Skeletal muscle satellite cell (primary cell): ENCODE data around the gene LBH.
A peak's percentile ranks its signal among the peaks of the same experiment; 100 is the strongest.
"Not testable (repeated sequence)": the region's sequence is repeated elsewhere in the genome, so short reads cannot be mapped to it uniquely, and the experiment has no call there.

Source experiments
- H3K27me3 ChIP-seq: 2 replicates; pipeline ENCODE4 v1.7.0; 2013; ENCODE audit warnings: low read length; ENCODE audit not compliant: control insufficient read depth, insufficient read depth
- H3K36me3 ChIP-seq: 2 replicates; pipeline ENCODE4 v1.7.0; 2013; ENCODE audit warnings: mild to moderate bottlenecking, control low read depth, low read length; ENCODE audit not compliant: insufficient read depth
- H3K4me1 ChIP-seq: 2 replicates; pipeline ENCODE4 v1.7.0; 2013; ENCODE audit warnings: low read length; ENCODE audit not compliant: control insufficient read depth, insufficient read depth
- H3K4me2 ChIP-seq: 2 replicates; pipeline ENCODE4 v1.7.0; 2013; ENCODE audit warnings: mild to moderate bottlenecking, low read length
- H3K4me3 ChIP-seq: 2 replicates; pipeline ENCODE4 v1.7.0; 2013; ENCODE audit warnings: low read length
- H3K9ac ChIP-seq: 2 replicates; pipeline ENCODE4 v1.7.0; 2013; ENCODE audit warnings: mild to moderate bottlenecking, low read depth, low read length, moderate library complexity
- H3K9me3 ChIP-seq: replicated peaks from 2 replicates; pipeline ENCODE4 v1.7.0; 2013; ENCODE audit warnings: mild to moderate bottlenecking, control low read depth, low read length

Gene LBH

GRCh38 chr2:30261695-30262211, 30.4 kb downstream of the LBH start:
- Histone ChIP-seq H3K9ac (no peak overlapping the region), H3K4me1 (peaks cover 13% of the 10 kb centered on the region)

GRCh38 chr2:30262716-30263309, 31.5 kb downstream of the LBH start:
- H3K36me3 ChIP-seq, result peaks cover 11% of the 10 kb centered on the region
- H3K27me3 ChIP-seq, result no peaks in the 10 kb centered on the region
- no peak overlapping the region for H3K4me2 ChIP-seq

More at GRCh38 chr2:30261695-30262211, 30.4 kb downstream of the LBH start:
- no peak overlapping the region for H3K4me2 ChIP-seq
- H3K4me3 ChIP-seq, result no peak overlapping the region
- H3K9me3 ChIP-seq, result no peaks in the 10 kb centered on the region
- peaks cover 11% of the 10 kb centered on the region for H3K36me3 ChIP-seq
- H3K27me3 ChIP-seq, result no peaks in the 10 kb centered on the region

GRCh38 chr2:30264274-30264673, 32.9 kb downstream of the LBH start:
- H3K36me3 ChIP-seq, result peaks cover 7% of the 10 kb centered on the region
- H3K4me3 ChIP-seq, result no peak overlapping the region
- H3K9ac ChIP-seq, result no peak overlapping the region
- peaks cover 14% of the 10 kb centered on the region for H3K4me1 ChIP-seq
- no peaks in the 10 kb centered on the region for H3K9me3 ChIP-seq
- no peaks in the 10 kb centered on the region for H3K27me3 ChIP-seq
- H3K4me2 ChIP-seq, result no peak overlapping the region

More at GRCh38 chr2:30262716-30263309, 31.5 kb downstream of the LBH start:
- H3K9ac ChIP-seq, result no peak overlapping the region
- no peak overlapping the region for H3K4me3 ChIP-seq
- H3K9me3 ChIP-seq, result no peaks in the 10 kb centered on the region
- H3K4me1 ChIP-seq, result peaks cover 14% of the 10 kb centered on the region

DNA sequence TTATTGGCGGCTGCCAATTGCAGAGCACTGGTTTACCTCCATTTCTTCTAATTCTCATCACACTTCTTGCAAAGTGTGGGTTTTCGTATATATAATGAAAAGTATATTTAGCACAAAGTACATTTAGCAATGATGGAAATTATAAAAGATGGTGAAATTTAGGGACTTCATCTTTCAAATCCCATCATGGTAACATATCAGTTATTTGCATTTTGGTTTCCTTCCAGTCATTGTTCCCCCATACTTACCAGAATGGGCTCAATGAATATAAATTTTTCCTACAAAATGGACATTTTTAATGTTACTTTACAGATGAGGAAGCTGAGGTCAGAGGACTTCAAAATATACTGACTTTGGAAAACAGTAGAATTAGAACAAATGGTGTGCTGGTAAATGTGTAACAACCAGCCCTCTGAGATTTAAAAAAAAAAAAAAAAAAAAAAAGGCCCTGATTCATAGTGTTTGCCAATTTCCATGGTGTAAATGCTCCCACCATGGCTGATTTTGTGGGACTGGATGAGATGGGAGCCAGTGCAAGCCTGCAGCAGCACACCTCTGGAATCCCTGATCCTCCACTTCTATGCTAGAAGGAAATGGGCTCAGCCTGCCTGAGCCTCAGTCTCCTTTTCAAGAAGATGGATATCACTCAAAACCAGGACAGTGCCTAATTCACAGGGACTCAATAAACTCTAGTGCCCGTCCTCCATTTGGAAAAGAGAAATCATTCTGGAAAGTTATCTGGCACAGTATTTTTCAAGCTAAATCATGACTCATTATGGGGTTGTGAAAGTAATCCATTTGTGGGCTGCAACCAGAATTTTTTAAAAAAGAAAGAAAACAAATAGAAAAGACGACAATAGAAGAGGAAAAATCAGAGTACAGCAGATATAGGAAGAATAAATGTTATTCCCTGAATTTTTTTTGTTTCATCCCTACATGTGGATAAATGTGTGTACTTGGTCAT, 34.0 kb downstream of the LBH start:
- H3K4me3 ChIP-seq, result peak overlapping the region; percentile 41
- peak overlapping the region; percentile 55 for H3K9ac ChIP-seq
- H3K27me3 ChIP-seq, result no peaks in the 10 kb centered on the region
- peaks cover 14% of the 10 kb centered on the region for H3K4me1 ChIP-seq
- H3K4me2 ChIP-seq, result peak overlapping the region; percentile 78
- no peaks in the 10 kb centered on the region for H3K9me3 ChIP-seq
- H3K36me3 ChIP-seq, result peaks cover under 1% of the 10 kb centered on the region

DNA sequence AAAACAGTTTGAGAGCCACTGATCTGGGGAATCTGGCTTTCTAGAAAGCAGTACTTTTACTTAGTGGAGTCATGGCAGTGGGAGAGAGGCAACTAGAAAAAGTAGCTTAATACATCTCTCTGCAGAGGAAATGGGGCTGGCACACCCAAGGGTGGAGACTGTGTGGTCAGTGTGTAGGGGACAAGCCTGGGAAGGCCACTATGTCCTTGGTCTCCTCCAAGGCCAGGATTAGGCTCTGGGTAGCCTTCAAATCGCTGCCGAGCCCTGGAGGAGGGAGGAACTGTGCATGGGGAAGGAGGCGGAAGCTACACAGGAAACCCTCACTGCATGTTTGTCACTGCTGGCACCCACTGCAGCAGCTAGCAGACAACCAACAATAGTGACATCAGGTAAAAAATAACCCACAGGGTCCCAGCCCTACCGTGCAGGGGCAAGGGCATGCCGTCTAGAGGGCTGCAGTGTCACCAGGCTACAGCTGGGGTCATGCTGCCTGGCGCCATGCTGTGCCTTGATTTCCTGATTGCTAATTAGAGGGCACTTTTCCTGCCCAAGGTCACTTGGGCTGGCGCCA, 34.8 kb downstream of the LBH start:
- Histone ChIP-seq H3K4me2 (peak overlapping the region; percentile 78), H3K4me1 (peaks cover 14% of the 10 kb centered on the region), H3K27me3 (no peaks in the 10 kb centered on the region), H3K9me3 (no peaks in the 10 kb centered on the region), H3K4me3 (peak overlapping the region; percentile 41), H3K9ac (peak overlapping the region; percentile 55), H3K36me3 (no peaks in the 10 kb centered on the region)

DNA sequence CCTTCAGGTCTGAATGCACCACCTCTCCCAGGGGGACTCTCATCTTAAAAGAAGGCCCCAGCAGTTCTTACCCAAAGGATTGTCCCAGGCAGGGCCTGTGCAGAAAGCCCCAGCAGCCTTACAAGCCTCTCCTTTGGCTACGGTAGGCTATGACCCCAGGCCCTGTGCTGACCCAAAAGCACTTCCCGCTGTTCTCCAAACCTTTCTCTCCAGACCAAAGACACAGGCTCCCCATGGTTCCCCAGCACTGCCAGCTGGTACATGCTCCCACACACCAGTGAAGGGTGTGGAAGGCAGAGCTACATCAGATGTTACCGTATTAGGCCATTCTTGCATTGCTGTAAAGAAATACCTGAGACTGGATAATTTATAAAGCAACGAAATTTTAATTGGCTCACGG, 35.4 kb downstream of the LBH start:
- H3K4me3 ChIP-seq, result no peak overlapping the region
- peaks cover 14% of the 10 kb centered on the region for H3K4me1 ChIP-seq

DNA sequence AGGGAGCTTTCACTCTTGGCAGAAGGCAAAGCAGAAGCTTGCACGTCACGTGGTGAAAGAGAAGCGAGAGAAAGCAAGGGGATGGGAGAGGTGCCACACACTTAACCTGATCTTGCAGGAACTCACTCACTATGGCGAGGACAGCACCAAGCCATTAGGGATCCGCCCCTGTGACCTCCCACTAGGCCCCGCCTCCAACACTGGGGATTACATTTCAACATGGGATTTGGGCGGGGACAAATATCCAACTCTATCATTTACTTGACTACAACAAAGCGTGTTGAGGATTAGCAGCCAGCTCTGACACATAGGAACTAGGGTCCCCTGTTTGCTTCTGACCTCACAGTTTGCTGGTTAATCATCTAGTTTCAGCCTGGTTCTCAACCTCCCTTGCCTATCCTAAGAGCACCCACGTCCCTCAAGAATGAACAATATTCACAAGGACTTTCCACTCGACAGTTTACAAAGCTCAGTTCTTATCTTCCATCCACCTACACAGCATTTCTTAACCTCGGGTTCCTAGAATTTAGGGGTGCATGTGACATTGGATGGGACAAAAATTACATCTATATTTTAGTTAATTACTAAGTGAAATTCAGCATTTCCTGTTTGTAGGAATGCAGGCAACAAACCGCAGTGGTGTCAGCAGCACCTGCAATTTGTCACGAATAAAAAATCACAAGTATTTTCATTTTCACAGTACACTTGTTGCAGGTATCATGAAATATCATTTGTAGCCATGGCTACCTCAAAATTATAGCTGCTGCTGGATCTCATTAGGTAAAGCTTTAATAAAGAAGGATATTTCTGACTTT, 36.0 kb downstream of the LBH start:
- Histone ChIP-seq H3K9me3 (no peaks in the 10 kb centered on the region), H3K4me1 (peaks cover 14% of the 10 kb centered on the region), H3K4me2 (no peak overlapping the region), H3K4me3 (no peak overlapping the region), H3K36me3 (no peaks in the 10 kb centered on the region), H3K9ac (no peak overlapping the region), H3K27me3 (no peaks in the 10 kb centered on the region)

More for the DNA sequence above, 35.4 kb downstream of the LBH start:
- H3K4me2 ChIP-seq, result no peak overlapping the region
- no peaks in the 10 kb centered on the region for H3K27me3 ChIP-seq
- H3K9ac ChIP-seq, result no peak overlapping the region
- H3K36me3 ChIP-seq, result no peaks in the 10 kb centered on the region
- H3K9me3 ChIP-seq, result no peaks in the 10 kb centered on the region

DNA sequence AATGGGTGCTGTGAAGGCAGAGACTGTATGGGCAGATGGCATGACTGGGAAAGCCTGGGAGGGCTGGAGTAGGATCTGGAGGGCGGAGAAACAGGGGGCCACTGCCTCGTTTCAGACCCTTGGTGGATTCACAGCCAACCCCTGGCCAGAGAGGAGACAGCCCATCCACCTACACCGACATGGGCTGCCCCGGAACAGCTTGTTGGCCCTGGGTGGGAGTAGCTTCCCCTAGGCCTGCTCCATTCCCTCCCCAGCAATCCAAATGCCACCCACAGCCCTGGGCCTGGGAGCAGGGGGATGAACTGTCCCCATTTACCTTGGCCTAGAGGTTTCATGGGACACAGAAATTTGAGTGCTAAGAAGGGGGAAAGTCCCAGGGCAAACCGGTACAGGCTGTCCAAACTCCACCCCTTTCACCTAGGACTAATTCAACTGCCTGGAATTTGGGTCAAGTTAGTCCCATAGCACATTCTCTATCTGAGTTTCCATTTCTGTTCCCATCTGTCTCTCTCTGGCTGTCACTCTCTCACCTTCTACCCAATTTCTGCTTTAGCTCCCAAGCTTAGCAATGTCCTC, 37.0 kb downstream of the LBH start:
- H3K9ac ChIP-seq, result no peak overlapping the region
- H3K27me3 ChIP-seq, result no peaks in the 10 kb centered on the region
- no peak overlapping the region for H3K4me3 ChIP-seq
- no peaks in the 10 kb centered on the region for H3K36me3 ChIP-seq
- H3K9me3 ChIP-seq, result no peaks in the 10 kb centered on the region
- no peak overlapping the region for H3K4me2 ChIP-seq
- peaks cover 23% of the 10 kb centered on the region for H3K4me1 ChIP-seq

DNA sequence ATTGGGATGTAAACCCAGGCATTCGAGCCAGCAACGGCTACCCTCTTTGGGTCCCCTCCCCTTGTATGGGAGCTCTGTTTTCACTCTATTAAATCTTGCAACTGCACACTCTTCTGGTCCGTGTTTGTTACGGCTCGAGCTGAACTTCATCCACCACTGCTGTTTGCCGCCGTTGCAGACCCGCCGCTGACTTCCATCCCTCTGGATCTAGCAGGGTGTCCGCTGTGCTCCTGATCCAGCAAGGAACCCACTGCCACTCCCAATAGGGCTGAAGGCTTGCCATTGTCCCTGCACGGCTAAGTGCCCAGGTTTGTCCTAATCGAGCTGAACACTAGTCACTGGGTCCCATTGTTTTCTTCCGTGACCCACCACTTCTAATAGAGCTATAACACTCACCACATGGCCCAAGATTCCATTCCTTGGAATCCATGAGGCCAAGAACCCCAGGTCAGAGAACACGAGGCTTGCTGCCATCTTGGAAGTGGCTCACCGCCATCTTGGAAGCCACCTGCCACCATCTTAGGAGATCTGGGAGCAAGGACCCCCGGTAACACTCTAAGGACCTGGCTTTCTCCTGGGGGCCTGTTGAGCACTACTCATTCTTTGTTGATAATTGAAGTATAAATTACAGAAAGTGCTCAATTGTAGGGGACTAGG, 37.9 kb downstream of the LBH start:
- H3K9me3 ChIP-seq, H3K36me3 ChIP-seq, H3K4me2 ChIP-seq, H3K4me3 ChIP-seq, H3K9ac ChIP-seq, H3K27me3 ChIP-seq: not testable (repeated sequence)
- H3K4me1 ChIP-seq, result peaks cover 30% of the 10 kb centered on the region

DNA sequence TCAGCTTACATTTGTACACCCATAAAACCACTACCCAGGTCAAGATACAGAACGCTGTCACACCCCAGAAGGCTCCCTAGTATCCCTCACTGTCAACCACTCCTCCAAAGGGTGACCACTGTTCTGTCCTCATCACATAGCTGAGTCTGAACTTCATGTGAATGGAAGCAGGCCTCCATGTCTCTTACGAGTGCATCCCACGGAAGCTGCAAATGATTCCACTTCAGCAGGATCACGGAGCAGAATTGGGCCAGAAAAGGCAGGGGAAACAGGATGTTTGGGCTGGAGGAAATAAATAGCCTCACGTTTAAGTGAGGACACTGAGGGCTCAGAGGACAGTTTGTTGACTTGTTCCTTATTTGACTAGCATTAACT, 38.4 kb downstream of the LBH start:
- Histone ChIP-seq H3K9me3 (no peaks in the 10 kb centered on the region), H3K36me3 (no peaks in the 10 kb centered on the region), H3K4me3 (no peak overlapping the region), H3K4me1 (peaks cover 34% of the 10 kb centered on the region), H3K9ac (no peak overlapping the region), H3K4me2 (no peak overlapping the region), H3K27me3 (no peaks in the 10 kb centered on the region)
